HCT116 (cell line): ENCODE data around the gene EVL. TPM values are rescaled to one million over a fixed set of nuclear protein-coding genes. Genes with fewer than 3 reads are reported as not detected.

Experiments
- ATAC-seq: fragments of 200-7000 bp; cut with Tn5 transposase; 2 replicates; pipeline ENCODE4 v1.9.1; 2020; ENCODE audit warnings: mild to moderate bottlenecking, moderate library complexity
- BruUV-seq: library from RNA; stranded (reverse); fragments of 400-500 nt; replicated peaks from 2 replicates; lab custom pipeline; 2021; lab: Mats Ljungman, UMichigan
- CTCF ChIA-PET: fragments of 300-600 bp; sonication (Branson Sonifier 250); formaldehyde crosslinking; loops from one replicate; lab custom pipeline; 2021; ENCODE audit warnings: antibody characterized with exemption; lab: Charles Lee
- POLR2A ChIA-PET: fragments of 300-600, 350-600 bp; sonication (Branson Sonifier 250); formaldehyde crosslinking; loops from one replicate; lab custom pipeline; 2021; ENCODE audit warnings: antibody characterized with exemption; lab: Charles Lee
- RAD21 ChIA-PET, 2 experiments: fragments of 300-600 bp; sonication (Branson Sonifier 250); formaldehyde crosslinking; loops; one replicate each; lab custom pipeline; 2023; ENCODE audit warnings: low total read pairs in 2 of 2; ENCODE audit not compliant: uncharacterized antibody in 2 of 2, unreplicated experiment in 2 of 2, low non-redundant PET in 1 of 2; lab: Charles Lee
- DNase-seq: peaks from one replicate; pipeline ENCODE4 v3.0.0-alpha.2; 2010; ENCODE audit warnings: low read depth, low spot score
- H2AFZ ChIP-seq: fragments of 200-600 bp; shearing (Covaris generic), sonication (generic); 2 replicates; pipeline ENCODE4 v1.6.1; 2017; ENCODE audit warnings: low read depth, mixed run types, mixed read lengths, antibody characterized with exemption, low read length; ENCODE audit not compliant: poor library complexity, severe bottlenecking
- H3K27ac ChIP-seq: 2 replicates; pipeline ENCODE4 v1.5.1; 2012; ENCODE audit warnings: low read depth, low read length
- H3K27me3 ChIP-seq: fragments of 200-600 bp; sonication (generic); 2 replicates; pipeline ENCODE4 v1.6.1; 2016; ENCODE audit warnings: mixed run types, low read length, mixed read lengths; ENCODE audit not compliant: insufficient read depth
- H3K36me3 ChIP-seq, 2 experiments: fragments of 200-500 bp in 1 of 2; fragments of 200-600 bp in 1 of 2; sonication (Bioruptor generic) in 1 of 2; sonication (generic) in 1 of 2; 2 replicates each; pipeline versions ENCODE4 v1.5.1 to v1.6.1; 2014 to 2016; ENCODE audit warnings: low read length in 2 of 2, inconsistent platforms in 1 of 2, mixed read lengths in 1 of 2, mixed run types in 1 of 2; ENCODE audit not compliant: insufficient read depth in 2 of 2, control insufficient read depth in 1 of 2
- H3K4me1 ChIP-seq, 2 experiments: fragments of 200-600 bp in 1 of 2; sonication (generic) in 1 of 2; 2 replicates each; pipeline versions ENCODE4 v1.5.1 to v1.6.1; 2012 to 2017; ENCODE audit warnings: low read length in 2 of 2, inconsistent platforms in 1 of 2, mild to moderate bottlenecking in 1 of 2, mixed read lengths in 1 of 2, mixed run types in 1 of 2, moderate library complexity in 1 of 2; ENCODE audit not compliant: insufficient read depth in 2 of 2, control insufficient read depth in 1 of 2
- H3K4me2 ChIP-seq: fragments of 200-600 bp; sonication (generic); 2 replicates; pipeline ENCODE4 v1.6.1; 2017; ENCODE audit warnings: mixed run types, low read length, mixed read lengths
- H3K4me3 ChIP-seq, 2 experiments: fragments of 200-600 bp in 1 of 2; sonication (generic) in 1 of 2; replicated peaks in 1 of 2; 2 replicates each; pipeline ENCODE4 v1.5.1; 2011 to 2016; ENCODE audit warnings: low read length in 2 of 2, control low read depth in 1 of 2, low read depth in 1 of 2, mild to moderate bottlenecking in 1 of 2, mixed read lengths in 1 of 2, mixed run types in 1 of 2
- H3K79me2 ChIP-seq: fragments of 200-600 bp; sonication (generic); 2 replicates; pipeline ENCODE4 v1.6.1; 2017; ENCODE audit warnings: mild to moderate bottlenecking, mixed run types, low read length, moderate library complexity, mixed read lengths; ENCODE audit not compliant: insufficient read depth
- H3K9ac ChIP-seq: fragments of 200-600 bp; sonication (generic); 2 replicates; pipeline ENCODE4 v1.6.1; 2016; ENCODE audit warnings: low read length, mixed read lengths
- H3K9me2 ChIP-seq: fragments of 200-600 bp; sonication (generic), shearing (Covaris generic); 2 replicates; pipeline ENCODE4 v1.6.1; 2017; ENCODE audit warnings: mixed run types, mild to moderate bottlenecking, moderate library complexity; ENCODE audit not compliant: insufficient read depth
- H3K9me3 ChIP-seq, 2 experiments: fragments of 200-500 bp in 1 of 2; fragments of 200-600 bp in 1 of 2; sonication (Bioruptor generic) in 1 of 2; sonication (generic) in 1 of 2; 2 replicates each; pipeline ENCODE4 v1.6.1; 2014 to 2017; ENCODE audit warnings: low read length in 2 of 2, mixed read lengths in 2 of 2, inconsistent platforms in 1 of 2, low read depth in 1 of 2, mild to moderate bottlenecking in 1 of 2, mixed run types in 1 of 2, moderate library complexity in 1 of 2; ENCODE audit not compliant: control insufficient read depth in 1 of 2, insufficient read depth in 1 of 2
- H4K20me1 ChIP-seq: fragments of 200-600 bp; sonication (generic), shearing (Covaris generic); 2 replicates; pipeline ENCODE4 v1.6.1; 2017; ENCODE audit warnings: mixed run types, mild to moderate bottlenecking, moderate library complexity; ENCODE audit not compliant: insufficient read depth
- CBX3 ChIP-seq: IDR thresholded peaks from 2 replicates; pipeline ENCODE4 v1.6.1; 2012; ENCODE audit warnings: low read depth
- CEBPB ChIP-seq: IDR thresholded peaks from 2 replicates; pipeline ENCODE4 v1.6.1; 2012; ENCODE audit warnings: low read depth
- EGR1 ChIP-seq: IDR thresholded peaks from 2 replicates; pipeline ENCODE4 v1.6.1; 2012; ENCODE audit warnings: low read depth
- ELF1 ChIP-seq: IDR thresholded peaks from 2 replicates; pipeline ENCODE4 v1.6.1; 2012; ENCODE audit warnings: low read depth, borderline replicate concordance
- EZH2 ChIP-seq: fragments of 200-600 bp; sonication (generic); IDR thresholded peaks from 2 replicates; pipeline ENCODE4 v1.6.1; 2017; ENCODE audit warnings: antibody characterized with exemption, mixed run types
- EZH2phosphoT487 ChIP-seq: fragments of 200-600 bp; IDR thresholded peaks from 2 replicates; pipeline ENCODE4 v1.6.1; 2018; ENCODE audit warnings: antibody characterized with exemption, borderline replicate concordance
- POLR2A ChIP-seq: IDR thresholded peaks from 2 replicates; pipeline ENCODE4 v1.7.0; 2011; ENCODE audit warnings: borderline replicate concordance; ENCODE audit not compliant: insufficient read depth, insufficient read length; ENCODE audit errors: extremely low read depth
- POLR2AphosphoS5 ChIP-seq: IDR thresholded peaks from 2 replicates; pipeline ENCODE4 v1.6.1; 2011; ENCODE audit warnings: mild to moderate bottlenecking, low read depth, low read length, moderate library complexity
- SP1 ChIP-seq: IDR thresholded peaks from 2 replicates; pipeline ENCODE4 v1.6.1; 2012; ENCODE audit warnings: low read depth
- SRF ChIP-seq: IDR thresholded peaks from 2 replicates; pipeline ENCODE4 v1.6.1; 2012; ENCODE audit warnings: low read depth
- ZFX ChIP-seq: fragments of 450-650 bp; IDR thresholded peaks from 2 replicates; pipeline ENCODE4 v1.6.1; 2017
- ZNF274 ChIP-seq: fragments of 200-500 bp; sonication (Bioruptor generic); IDR thresholded peaks from 2 replicates; pipeline ENCODE4 v1.6.1; 2014; ENCODE audit warnings: mild to moderate bottlenecking, low read depth, low read length, inconsistent platforms
- intact Hi-C: fragments of 100-400 bp; cut with micrococcal nuclease; formaldehyde crosslinking; loops from 2 replicates; pipeline ENCODE4 v1.10.0; 2022
- total RNA-seq: library from RNA; stranded (reverse); gene quantifications from one replicate; pipeline ENCODE4 v1.2.1, GENCODE V29; 2021; ENCODE audit not compliant: unreplicated experiment
- TF ChIP-seq, protein P1 (sequence below), 3 experiments: fragments of 200-600 bp in 1 of 3; sonication (generic) in 1 of 3; IDR thresholded peaks in 2 of 3; conservative IDR thresholded peaks in 1 of 3; 2 replicates each; pipeline ENCODE4 v1.5.1; 2012 to 2017; ENCODE audit warnings: low read depth in 2 of 3, low read length in 2 of 3, antibody characterized with exemption in 1 of 3, borderline replicate concordance in 1 of 3, control low read depth in 1 of 3, mild to moderate bottlenecking in 1 of 3, mixed read lengths in 1 of 3, mixed run types in 1 of 3, moderate library complexity in 1 of 3; ENCODE audit not compliant: insufficient read depth in 1 of 3
- TF ChIP-seq, protein P2 (sequence below): IDR thresholded peaks from 2 replicates; pipeline ENCODE4 v1.6.1; 2012
- TF ChIP-seq, protein P3 (sequence below): IDR thresholded peaks from 2 replicates; pipeline ENCODE4 v1.6.1; 2012
- TF ChIP-seq, protein P4 (sequence below): IDR thresholded peaks from 2 replicates; pipeline ENCODE4 v1.6.1; 2012; ENCODE audit warnings: low read depth

Gene EVL
- total RNA-seq, 1 experiment from 2014 or later: 19.9 TPM

DNA sequence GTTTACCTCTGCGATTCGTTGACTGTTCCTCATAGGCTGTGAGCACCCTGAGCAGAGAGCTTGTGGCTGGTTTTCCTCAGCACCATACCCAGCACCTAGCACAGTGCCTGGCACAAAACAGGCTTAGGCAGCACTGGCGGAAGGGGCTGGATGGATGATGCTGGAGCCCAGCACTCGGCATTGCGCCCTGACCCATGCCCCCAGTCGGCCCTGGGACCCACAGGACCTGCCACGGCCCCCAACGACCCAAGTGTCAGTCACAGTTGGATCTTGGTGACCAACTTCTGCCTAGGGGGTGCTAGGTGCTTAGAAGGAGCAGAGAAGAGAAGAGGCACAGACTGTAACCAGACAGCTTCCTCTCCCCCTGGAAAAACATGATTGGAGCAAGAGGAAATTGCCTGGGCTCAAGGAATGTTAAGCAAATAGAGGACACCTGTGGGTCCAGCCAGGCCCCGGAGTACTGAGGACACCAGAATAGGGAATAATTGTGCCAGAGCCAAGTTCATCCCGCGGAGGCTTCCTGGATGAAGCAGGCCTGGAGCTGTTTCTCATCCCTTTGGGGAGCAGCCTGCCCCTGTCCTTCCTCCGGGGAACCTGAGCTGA, 62.7 kb downstream of the EVL start:
- RAD21 ChIA-PET: no interaction called here
- CTCF ChIA-PET: interaction anchor here (0.9 kb wide), 1 partner anchor 65 kb away, joined by 3 read pairs; no protein-coding TSS in a partner anchor
- H3K27ac ChIP-seq: no peak overlapping the region

More for the DNA sequence above, 62.7 kb downstream of the EVL start:
- DNase-seq: no peak
- intact Hi-C loops: no loop called here
- Histone ChIP-seq H3K4me3 (no peak overlapping the region), H3K36me3 (no peaks in the 10 kb centered on the region), H3K9me3 (no peaks in the 10 kb centered on the region), H3K4me2 (no peak overlapping the region), H3K9ac (no peak overlapping the region), H3K4me1 (peaks cover 0 to 12% of the 10 kb centered on the region in 2 experiments; a peak in 2 of 4 replicates), H3K79me2 (no peaks in the 10 kb centered on the region)
- ATAC-seq: no peak
- POLR2A ChIA-PET: no interaction called here
- TF ChIP-seq CEBPB (no peak), ZFX (no peak), POLR2AphosphoS5 (no peak), CBX3 (no peak), ELF1 (no peak), EZH2phosphoT487 (no peak), POLR2A (no peak), ZNF274 (no peak), EGR1 (no peak), SRF (no peak), SP1 (no peak), EZH2 (no peak)
- TF ChIP-seq, protein P1, sequence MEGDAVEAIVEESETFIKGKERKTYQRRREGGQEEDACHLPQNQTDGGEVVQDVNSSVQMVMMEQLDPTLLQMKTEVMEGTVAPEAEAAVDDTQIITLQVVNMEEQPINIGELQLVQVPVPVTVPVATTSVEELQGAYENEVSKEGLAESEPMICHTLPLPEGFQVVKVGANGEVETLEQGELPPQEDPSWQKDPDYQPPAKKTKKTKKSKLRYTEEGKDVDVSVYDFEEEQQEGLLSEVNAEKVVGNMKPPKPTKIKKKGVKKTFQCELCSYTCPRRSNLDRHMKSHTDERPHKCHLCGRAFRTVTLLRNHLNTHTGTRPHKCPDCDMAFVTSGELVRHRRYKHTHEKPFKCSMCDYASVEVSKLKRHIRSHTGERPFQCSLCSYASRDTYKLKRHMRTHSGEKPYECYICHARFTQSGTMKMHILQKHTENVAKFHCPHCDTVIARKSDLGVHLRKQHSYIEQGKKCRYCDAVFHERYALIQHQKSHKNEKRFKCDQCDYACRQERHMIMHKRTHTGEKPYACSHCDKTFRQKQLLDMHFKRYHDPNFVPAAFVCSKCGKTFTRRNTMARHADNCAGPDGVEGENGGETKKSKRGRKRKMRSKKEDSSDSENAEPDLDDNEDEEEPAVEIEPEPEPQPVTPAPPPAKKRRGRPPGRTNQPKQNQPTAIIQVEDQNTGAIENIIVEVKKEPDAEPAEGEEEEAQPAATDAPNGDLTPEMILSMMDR (IDR thresholded peaks at IDR 0.05 in 2 of 3, conservative IDR thresholded peaks at IDR 0.05 in 1 of 3; ENCODE audit: borderline replicate concordance in 1 of 3, insufficient read depth in 1 of 3, low read depth in 2 of 3, low read length in 2 of 3): no peak
- TF ChIP-seq, protein P2, sequence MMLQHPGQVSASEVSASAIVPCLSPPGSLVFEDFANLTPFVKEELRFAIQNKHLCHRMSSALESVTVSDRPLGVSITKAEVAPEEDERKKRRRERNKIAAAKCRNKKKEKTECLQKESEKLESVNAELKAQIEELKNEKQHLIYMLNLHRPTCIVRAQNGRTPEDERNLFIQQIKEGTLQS: no peak
- TF ChIP-seq, protein P3, sequence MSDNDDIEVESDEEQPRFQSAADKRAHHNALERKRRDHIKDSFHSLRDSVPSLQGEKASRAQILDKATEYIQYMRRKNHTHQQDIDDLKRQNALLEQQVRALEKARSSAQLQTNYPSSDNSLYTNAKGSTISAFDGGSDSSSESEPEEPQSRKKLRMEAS: no peak
- TF ChIP-seq, protein P4, sequence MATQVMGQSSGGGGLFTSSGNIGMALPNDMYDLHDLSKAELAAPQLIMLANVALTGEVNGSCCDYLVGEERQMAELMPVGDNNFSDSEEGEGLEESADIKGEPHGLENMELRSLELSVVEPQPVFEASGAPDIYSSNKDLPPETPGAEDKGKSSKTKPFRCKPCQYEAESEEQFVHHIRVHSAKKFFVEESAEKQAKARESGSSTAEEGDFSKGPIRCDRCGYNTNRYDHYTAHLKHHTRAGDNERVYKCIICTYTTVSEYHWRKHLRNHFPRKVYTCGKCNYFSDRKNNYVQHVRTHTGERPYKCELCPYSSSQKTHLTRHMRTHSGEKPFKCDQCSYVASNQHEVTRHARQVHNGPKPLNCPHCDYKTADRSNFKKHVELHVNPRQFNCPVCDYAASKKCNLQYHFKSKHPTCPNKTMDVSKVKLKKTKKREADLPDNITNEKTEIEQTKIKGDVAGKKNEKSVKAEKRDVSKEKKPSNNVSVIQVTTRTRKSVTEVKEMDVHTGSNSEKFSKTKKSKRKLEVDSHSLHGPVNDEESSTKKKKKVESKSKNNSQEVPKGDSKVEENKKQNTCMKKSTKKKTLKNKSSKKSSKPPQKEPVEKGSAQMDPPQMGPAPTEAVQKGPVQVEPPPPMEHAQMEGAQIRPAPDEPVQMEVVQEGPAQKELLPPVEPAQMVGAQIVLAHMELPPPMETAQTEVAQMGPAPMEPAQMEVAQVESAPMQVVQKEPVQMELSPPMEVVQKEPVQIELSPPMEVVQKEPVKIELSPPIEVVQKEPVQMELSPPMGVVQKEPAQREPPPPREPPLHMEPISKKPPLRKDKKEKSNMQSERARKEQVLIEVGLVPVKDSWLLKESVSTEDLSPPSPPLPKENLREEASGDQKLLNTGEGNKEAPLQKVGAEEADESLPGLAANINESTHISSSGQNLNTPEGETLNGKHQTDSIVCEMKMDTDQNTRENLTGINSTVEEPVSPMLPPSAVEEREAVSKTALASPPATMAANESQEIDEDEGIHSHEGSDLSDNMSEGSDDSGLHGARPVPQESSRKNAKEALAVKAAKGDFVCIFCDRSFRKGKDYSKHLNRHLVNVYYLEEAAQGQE: no peak
- TF ChIP-seq, all 23 proteins: peak for 0
- no peaks in the 10 kb centered on the region for H3K9me2 ChIP-seq
- no TSS peak for BruUV-seq
- no peak overlapping the region for H2AFZ ChIP-seq
- H4K20me1 ChIP-seq: no peaks in the 10 kb centered on the region
- no peaks in the 10 kb centered on the region for H3K27me3 ChIP-seq
